HG02885 (cell line): Measurements from ENCODE around the gene HS1BP3.

Experiments used
- ATAC-seq: cut with Tn5 transposase; IDR thresholded peaks from one replicate; pipeline ENCODE4 v1.9.1; 2021; ENCODE audit warnings: mild to moderate bottlenecking; ENCODE audit not compliant: unreplicated experiment, poor library complexity

The HS1BP3 gene

GRCh38 chr2:20664431-20665242, 13.7 kb upstream of the HS1BP3 start:
- ATAC-seq = no peak

- ATAC-seq = no peak
These were observed 13.1 kb upstream of the HS1BP3 start for GRCh38 chr2:20664071-20664390.

GRCh38 chr2:20663196-20664070, 12.5 kb upstream of the HS1BP3 start:
- no peak for ATAC-seq

GRCh38 chr2:20662308-20662937, 11.5 kb upstream of the HS1BP3 start:
- ATAC-seq = no peak

GRCh38 chr2:20661421-20662307, 10.8 kb upstream of the HS1BP3 start:
- peak; percentile 68 for ATAC-seq

GRCh38 chr2:20660506-20661420, 9.9 kb upstream of the HS1BP3 start:
- ATAC-seq = no peak

- ATAC-seq = no peak
These were observed 6.8 kb upstream of the HS1BP3 start for GRCh38 chr2:20657522-20658235.

- no peak for ATAC-seq
These were observed 5.7 kb upstream of the HS1BP3 start for GRCh38 chr2:20656561-20656960.

GRCh38 chr2:20654535-20654813, 3.6 kb upstream of the HS1BP3 start:
- no peak for ATAC-seq

- no peak for ATAC-seq
These were observed 3.0 kb upstream of the HS1BP3 start for GRCh38 chr2:20653695-20654534.

GRCh38 chr2:20652673-20653575, 2.0 kb upstream of the HS1BP3 start:
- ATAC-seq = no peak

GRCh38 chr2:20652141-20652540, 1.2 kb upstream of the HS1BP3 start:
- no peak for ATAC-seq

GRCh38 chr2:20651731-20652099, 817 bp upstream of the HS1BP3 start:
- ATAC-seq = no peak

- peak; percentile 19 for ATAC-seq
These were observed 463 bp downstream of the HS1BP3 start for GRCh38 chr2:20650393-20650876.

GRCh38 chr2:20649976-20650375, 922 bp downstream of the HS1BP3 start:
- ATAC-seq = no peak

GRCh38 chr2:20649576-20649975, 1.3 kb downstream of the HS1BP3 start:
- no peak for ATAC-seq

- ATAC-seq = no peak
These were observed 2.1 kb downstream of the HS1BP3 start for GRCh38 chr2:20648831-20649230.
